K562 (cell line): ENCODE measurements around the gene CCDC9. TPM values are rescaled to one million over a fixed set of nuclear protein-coding genes. Genes with fewer than 3 reads are reported as not detected.
A peak's percentile ranks its signal among the peaks of the same experiment; 100 is the strongest.

Experiments used
- CAMTA2 ChIP-seq: fragments of 250-450 bp; sonication (Bioruptor Pico); conservative IDR thresholded peaks from 2 replicates; pipeline ENCODE4 v1.5.1; 2022
- CEBPZ ChIP-seq: fragments of 150-350 bp; IDR thresholded peaks from 2 replicates; pipeline ENCODE4 v1.6.1; 2014; ENCODE audit warnings: low read depth, mild to moderate bottlenecking, low read length, borderline replicate concordance
- CHD4 ChIP-seq: fragments of 200-600 bp; sonication (generic); IDR thresholded peaks from 3 replicates; pipeline ENCODE4 v1.6.1; 2012; ENCODE audit warnings: low read depth, mild to moderate bottlenecking, mixed read lengths, low read length, inconsistent platforms; ENCODE audit not compliant: insufficient read depth, insufficient replicate concordance, poor library complexity, severe bottlenecking
- GATAD2A ChIP-seq: fragments of 450-650 bp; IDR thresholded peaks from 2 replicates; pipeline ENCODE4 v1.6.1; 2017
- ID3 ChIP-seq, 2 experiments: fragments of 250-450 bp in 1 of 2; fragments of 450-650 bp in 1 of 2; sonication (Bioruptor Pico) in 1 of 2; IDR thresholded peaks; 2 replicates each; pipeline versions ENCODE4 v1.6.1 to v1.8.0; 2016 to 2021; ENCODE audit warnings: mild to moderate bottlenecking in 2 of 2, moderate library complexity in 2 of 2, missing compliant biosample characterization in 1 of 2, missing genetic modification characterization in 1 of 2
- KLF16 ChIP-seq: IDR thresholded peaks from 2 replicates; pipeline ENCODE4 v1.6.1; 2016; ENCODE audit warnings: antibody characterized with exemption
- NONO ChIP-seq, 2 experiments: fragments of 200-400 bp in 1 of 2; fragments of 450-650 bp in 1 of 2; formaldehyde crosslinking in 1 of 2; IDR thresholded peaks; 2 replicates each; pipeline ENCODE4 v1.6.1; 2017; ENCODE audit warnings: low read depth in 2 of 2, mild to moderate bottlenecking in 2 of 2, moderate library complexity in 2 of 2, low read length in 1 of 2
- PCBP2 ChIP-seq: fragments of 200-400 bp; formaldehyde crosslinking; IDR thresholded peaks from 2 replicates; pipeline ENCODE4 v1.6.1; 2018; ENCODE audit warnings: low read length, low read depth, mild to moderate bottlenecking, moderate library complexity; ENCODE audit not compliant: poor library complexity, severe bottlenecking
- PHB ChIP-seq: fragments of 250-450 bp; sonication (Bioruptor Pico); IDR thresholded peaks from 2 replicates; pipeline ENCODE4 v1.5.0; 2021
- PKNOX1 ChIP-seq: fragments of 450-650 bp; IDR thresholded peaks from 2 replicates; pipeline ENCODE4 v1.6.1; 2016
- RB1 ChIP-seq: fragments of 450-650 bp; IDR thresholded peaks from 2 replicates; pipeline ENCODE4 v1.6.1; 2017; ENCODE audit warnings: low read depth, mild to moderate bottlenecking
- SAFB ChIP-seq: fragments of 200-400 bp; formaldehyde crosslinking; IDR thresholded peaks from 2 replicates; pipeline ENCODE4 v1.6.1; 2017; ENCODE audit warnings: low read depth, low read length, borderline replicate concordance
- SMAD4 ChIP-seq: fragments of 250-450 bp; sonication (Bioruptor Pico); conservative IDR thresholded peaks from 2 replicates; pipeline ENCODE4 v1.8.0; 2021; ENCODE audit warnings: inconsistent platforms, mild to moderate bottlenecking, moderate library complexity
- UBTF ChIP-seq, 2 experiments: IDR thresholded peaks; 2 replicates each; pipeline ENCODE4 v1.6.1; 2012; ENCODE audit warnings: improper control_type of control experiment in 2 of 2, low read depth in 2 of 2, low read length in 2 of 2, borderline replicate concordance in 1 of 2
- ZBTB1 ChIP-seq: sonication (generic); formaldehyde crosslinking; IDR thresholded peaks from 2 replicates; pipeline ENCODE4 v1.8.1; 2023; ENCODE audit warnings: missing genetic modification reagents, low read depth, mild to moderate bottlenecking, borderline replicate concordance
- ZFP30 ChIP-seq: fragments of 250-450 bp; sonication (Bioruptor Pico); IDR thresholded peaks from 2 replicates; pipeline ENCODE4 v1.8.0; 2022; ENCODE audit warnings: moderate library complexity, mild to moderate bottlenecking, inconsistent platforms, borderline replicate concordance
- ZFX ChIP-seq: sonication (generic); formaldehyde crosslinking; IDR thresholded peaks from 2 replicates; pipeline ENCODE4 v1.8.0; 2022; ENCODE audit warnings: mild to moderate bottlenecking, missing genetic modification reagents, moderate library complexity
- ZNF436 ChIP-seq: fragments of 250-450, 450-650 bp; sonication (Bioruptor Pico); formaldehyde crosslinking; IDR thresholded peaks from 2 replicates; pipeline ENCODE4 v1.7.0; 2020; ENCODE audit warnings: mild to moderate bottlenecking
- polyA plus RNA-seq, 8 experiments: library from polyadenylated mRNA; depleted of rRNA in 4 of 8; stranded (reverse) in 5 of 8; unstranded in 3 of 8; fragments of >200 nt; fragmentation: Nextera tagmentation in 2 of 8; fragmentation: Illumina TruSeq in 1 of 8; extraction: Ambion mirVana in 2 of 8; extraction: Trizol in 1 of 8; gene quantifications; 2 replicates each; pipeline versions ENCODE4 v1.2.1 to v1.2.3, GENCODE V29; 2011 to 2014; ENCODE audit warnings: inconsistent platforms in 1 of 8, missing spikeins in 1 of 8
- total RNA-seq, 7 experiments: library from RNA; depleted of rRNA in 6 of 7; stranded (reverse); fragments of >200 nt in 6 of 7; fragmentation: Illumina TruSeq in 2 of 7; extraction: Trizol in 2 of 7; gene quantifications; 2 replicates each; pipeline versions ENCODE4 v1.2.1 to v1.2.3, GENCODE V29; 2011 to 2021; ENCODE audit warnings: low replicate concordance in 1 of 7

CCDC9 gene
- total and polyA plus RNA-seq, 9 of the 15 experiments (the other 6 are each of a cell fraction or from before 2014, with no cell fraction given), result 0.23 to 38.6 (median 8.4) TPM

- no peak for TF ChIP-seq PCBP2
- peak; percentile 67 for TF ChIP-seq ZFX
- no peak for TF ChIP-seq KLF16
- peak; percentile 39; the same call in 1 of the 2 replicates for TF ChIP-seq RB1
- no peak for TF ChIP-seq GATAD2A
- TF ChIP-seq NONO (IDR thresholded peaks at IDR 0.05; ENCODE audit: low read depth in 2 of 2, low read length in 1 of 2), result no peak
- TF ChIP-seq SAFB, result no peak
- TF ChIP-seq SMAD4 (CRISPR knock-in tag), result peak; percentile 60; the same call in 1 of the 2 replicates
- TF ChIP-seq PKNOX1, result no peak; the same call in 1 of the 2 replicates
- no peak for TF ChIP-seq ZNF436 (CRISPR knock-in tag)
- 0 out of 2 replicates have a peak, but pooled peaks have one; percentile 14 for TF ChIP-seq ZBTB1 (CRISPR knock-in tag)
- no peak for TF ChIP-seq ID3 (CRISPR knock-in tag; IDR thresholded peaks at IDR 0.05)
- 0 out of 2 replicates have a peak, but pooled peaks have one; percentile 32 for TF ChIP-seq ID3 (tag; IDR thresholded peaks at IDR 0.05)
- TF ChIP-seq CHD4, result no peak
- no peak for TF ChIP-seq UBTF (IDR thresholded peaks at IDR 0.05; ENCODE audit: borderline replicate concordance in 1 of 2, low read depth in 2 of 2, low read length in 2 of 2)
- no peak for TF ChIP-seq ZFP30
- TF ChIP-seq CEBPZ, result no peak
- no peak for TF ChIP-seq PHB (CRISPR knock-in tag)
- no peak for TF ChIP-seq CAMTA2
These were observed at the start of gene CCDC9 (continued) for GRCh38 chr19:47255879-47256692.
